H9 (cell line): ENCODE measurements around the gene KCNIP3. TPM values are rescaled to one million over a fixed set of nuclear protein-coding genes. Genes with fewer than 3 reads are reported as not detected.

ENCODE experiments used
- DNase-seq: peaks from one replicate; pipeline ENCODE4 v3.0.0-alpha.2; 2017
- H2AFZ ChIP-seq: one replicate; pipeline ENCODE4 v1.6.1; 2013; ENCODE audit warnings: mild to moderate bottlenecking, low read length, control low read depth, moderate library complexity
- H2AK5ac ChIP-seq: 2 replicates; pipeline ENCODE4 v1.6.1; 2013; ENCODE audit warnings: low read length, control low read depth, mixed read lengths; ENCODE audit not compliant: insufficient read length
- H2BK120ac ChIP-seq: one replicate; pipeline ENCODE4 v1.6.1; 2013; ENCODE audit warnings: low read depth, mild to moderate bottlenecking, low read length, control low read depth, inconsistent platforms; ENCODE audit not compliant: poor library complexity, severe bottlenecking
- H2BK12ac ChIP-seq: 2 replicates; pipeline ENCODE4 v1.6.1; 2013; ENCODE audit warnings: low read length, control low read depth, mixed read lengths, low read depth; ENCODE audit not compliant: insufficient read length
- H2BK15ac ChIP-seq: 2 replicates; pipeline ENCODE4 v1.6.1; 2013; ENCODE audit warnings: low read depth, low read length, control low read depth
- H2BK20ac ChIP-seq: one replicate; pipeline ENCODE4 v1.6.1; 2013; ENCODE audit warnings: low read depth, mild to moderate bottlenecking, low read length, control low read depth, inconsistent platforms; ENCODE audit not compliant: poor library complexity, severe bottlenecking
- H2BK5ac ChIP-seq: 2 replicates; pipeline ENCODE4 v1.6.1; 2013; ENCODE audit warnings: low read length, control low read depth, mixed read lengths; ENCODE audit not compliant: insufficient read length
- H3K14ac ChIP-seq: 2 replicates; pipeline ENCODE4 v1.6.1; 2013; ENCODE audit warnings: low read length, control low read depth; ENCODE audit not compliant: insufficient read depth
- H3K18ac ChIP-seq: 2 replicates; pipeline ENCODE4 v1.6.1; 2013; ENCODE audit warnings: low read depth, mild to moderate bottlenecking, mixed read lengths, low read length, control low read depth; ENCODE audit not compliant: insufficient read length
- H3K23ac ChIP-seq: 2 replicates; pipeline ENCODE4 v1.6.1; 2013; ENCODE audit warnings: low read length, control low read depth, mixed read lengths, low read depth; ENCODE audit not compliant: insufficient read length
- H3K23me2 ChIP-seq: 2 replicates; pipeline ENCODE4 v1.6.1; 2013; ENCODE audit warnings: low read depth, mild to moderate bottlenecking, mixed read lengths, low read length, control low read depth; ENCODE audit not compliant: insufficient read length, poor library complexity, severe bottlenecking
- H3K27ac ChIP-seq: 2 replicates; pipeline ENCODE4 v1.5.1; 2013; ENCODE audit warnings: low read length, control low read depth, mixed read lengths, low read depth; ENCODE audit not compliant: insufficient read length
- H3K27me3 ChIP-seq: 2 replicates; pipeline ENCODE4 v1.6.1; 2013; ENCODE audit warnings: low read length, control low read depth, inconsistent platforms; ENCODE audit not compliant: insufficient read depth
- H3K4ac ChIP-seq: 2 replicates; pipeline ENCODE4 v1.6.1; 2013; ENCODE audit warnings: low read depth, mild to moderate bottlenecking, control low read depth, inconsistent platforms, low read length, moderate library complexity
- H3K4me1 ChIP-seq: 2 replicates; pipeline ENCODE4 v1.6.1; 2013; ENCODE audit warnings: low read length, control low read depth, inconsistent platforms; ENCODE audit not compliant: insufficient read depth
- H3K4me2 ChIP-seq: 2 replicates; pipeline ENCODE4 v1.6.1; 2013; ENCODE audit warnings: low read length, control low read depth, mixed read lengths; ENCODE audit not compliant: insufficient read length, insufficient read depth
- H3K56ac ChIP-seq: 2 replicates; pipeline ENCODE4 v1.6.1; 2013; ENCODE audit warnings: low read depth, mild to moderate bottlenecking, mixed read lengths, low read length, control low read depth; ENCODE audit not compliant: insufficient read length
- H3K79me1 ChIP-seq: 2 replicates; pipeline ENCODE4 v1.6.1; 2013; ENCODE audit warnings: low read depth, mild to moderate bottlenecking, moderate library complexity, low read length, control low read depth, inconsistent platforms; ENCODE audit not compliant: insufficient read depth, poor library complexity, severe bottlenecking
- H3K79me2 ChIP-seq: 2 replicates; pipeline ENCODE4 v1.6.1; 2013; ENCODE audit warnings: low read length, control low read depth, inconsistent platforms; ENCODE audit not compliant: insufficient read depth
- H3K9ac ChIP-seq: 2 replicates; pipeline ENCODE4 v1.6.1; 2013; ENCODE audit warnings: low read length, control low read depth, mixed read lengths; ENCODE audit not compliant: insufficient read length; ENCODE audit errors: extremely low read depth
- H3K9me3 ChIP-seq: one replicate; pipeline ENCODE4 v1.6.1; 2013; ENCODE audit warnings: low read depth, low read length, inconsistent platforms; ENCODE audit not compliant: control insufficient read depth
- H3T11ph ChIP-seq: one replicate; pipeline ENCODE4 v1.6.1; 2013; ENCODE audit warnings: mild to moderate bottlenecking, low read length, control low read depth, inconsistent platforms
- H4K20me1 ChIP-seq: one replicate; pipeline ENCODE4 v1.6.1; 2013; ENCODE audit not compliant: control insufficient read depth, insufficient read length, insufficient read depth
- H4K5ac ChIP-seq: 2 replicates; pipeline ENCODE4 v1.6.1; 2013; ENCODE audit warnings: low read depth, mild to moderate bottlenecking, mixed read lengths, low read length, control low read depth; ENCODE audit not compliant: insufficient read length
- H4K8ac ChIP-seq: replicated peaks from 2 replicates; pipeline ENCODE4 v1.6.1; 2013; ENCODE audit warnings: low read length, control low read depth, mixed read lengths, low read depth; ENCODE audit not compliant: insufficient read length
- H4K91ac ChIP-seq: 2 replicates; pipeline ENCODE4 v1.6.1; 2013; ENCODE audit warnings: low read depth, mild to moderate bottlenecking, moderate library complexity, mixed read lengths, low read length, control low read depth; ENCODE audit not compliant: insufficient read length
- H3K27ac Mint-ChIP-seq, 3 experiments: 2 replicates in 2 of 3; 3 replicates in 1 of 3; pipeline ENCODE4 v1.8.0; 2020 to 2021; ENCODE audit warnings: mixed read lengths in 3 of 3, mild to moderate bottlenecking in 1 of 3, moderate library complexity in 1 of 3
- H3K27me3 Mint-ChIP-seq: 2 replicates; pipeline ENCODE4 v1.8.0; 2021; ENCODE audit warnings: low read depth, mild to moderate bottlenecking, moderate library complexity, mixed read lengths
- H3K36me3 Mint-ChIP-seq, 3 experiments: 2 replicates in 2 of 3; 3 replicates in 1 of 3; pipeline ENCODE4 v1.8.0; 2020 to 2021; ENCODE audit warnings: low read depth in 3 of 3, mixed read lengths in 3 of 3; ENCODE audit not compliant: insufficient read depth in 1 of 3
- H3K4me1 Mint-ChIP-seq, 2 experiments: 2 replicates each; pipeline ENCODE4 v1.8.0; 2020; ENCODE audit warnings: mixed read lengths in 2 of 2
- H3K4me3 Mint-ChIP-seq, 2 experiments: 2 replicates in 1 of 2; 3 replicates in 1 of 2; pipeline ENCODE4 v1.8.0; 2020 to 2021; ENCODE audit warnings: mild to moderate bottlenecking in 2 of 2, mixed read lengths in 2 of 2, moderate library complexity in 1 of 2
- H3K9me3 Mint-ChIP-seq, 2 experiments: 2 replicates in 1 of 2; 3 replicates in 1 of 2; pipeline ENCODE4 v1.8.0; 2020; ENCODE audit warnings: mild to moderate bottlenecking in 2 of 2, mixed read lengths in 2 of 2, moderate library complexity in 1 of 2
- CTCF ChIP-seq: fragments of 200-600 bp; sonication (generic); conservative IDR thresholded peaks from 3 replicates; pipeline ENCODE4 v1.8.0; 2021; ENCODE audit warnings: antibody characterized with exemption, mild to moderate bottlenecking
- WGBS: extraction: QIAGEN DNeasy Blood & Tissue Kit; methylation state at CpG from one replicate; pipeline ENCODE4 v1.1.7; 2013; ENCODE audit warnings: missing lambda C conversion rate, low lambda C conversion rate, mixed read lengths; ENCODE audit not compliant: insufficient read length; ENCODE audit errors: extremely low coverage; 5-methylcytosine and 5-hydroxymethylcytosine counted together
- total RNA-seq: library from RNA; stranded (reverse); gene quantifications from 2 replicates; pipeline ENCODE4 v1.2.1, GENCODE V29; 2021

Gene KCNIP3
- total RNA-seq, 1 experiment from 2014 or later, result 1.5 TPM

- no peak overlapping the region for H2BK20ac ChIP-seq
- H3K79me2 ChIP-seq, result no peaks in the 10 kb centered on the region
- H2BK12ac ChIP-seq, result no peak overlapping the region
- Mint-ChIP-seq H3K4me1 (peaks cover 2 to 6% of the 10 kb centered on the region in 2 experiments; a peak in 2 of 4 replicates), H3K36me3 (no peaks in the 10 kb centered on the region), H3K4me3 (no peak overlapping the region), H3K9me3 (no peaks in the 10 kb centered on the region), H3K27me3 (peaks cover 31% of the 10 kb centered on the region), H3K27ac (no peak overlapping the region; a peak in 1 of 7 replicates)
- H4K5ac ChIP-seq, result no peak overlapping the region
- H2BK120ac ChIP-seq, result no peak overlapping the region
- no peak overlapping the region for H2BK15ac ChIP-seq
- no peak overlapping the region for H2AFZ ChIP-seq
- no peak for DNase-seq
- no peaks in the 10 kb centered on the region for H3K4me1 ChIP-seq
- H3K4ac ChIP-seq, result no peak overlapping the region
- H4K91ac ChIP-seq, result no peak overlapping the region
- no CpG with 5 or more reads among the region's 6 CpGs for WGBS
- no peak overlapping the region for H3K18ac ChIP-seq
- H3K56ac ChIP-seq, result no peak overlapping the region
- H4K8ac ChIP-seq, result no peak overlapping the region
- no peak overlapping the region for H3T11ph ChIP-seq
- H3K4me2 ChIP-seq, result no peak overlapping the region
- no peak for TF ChIP-seq CTCF
- no peaks in the 10 kb centered on the region for H3K23me2 ChIP-seq
- H3K14ac ChIP-seq, result no peak overlapping the region
- no peak overlapping the region for H2AK5ac ChIP-seq
- H3K27ac ChIP-seq, result no peak overlapping the region
- H3K79me1 ChIP-seq, result no peaks in the 10 kb centered on the region
- H3K23ac ChIP-seq, result no peak overlapping the region
- no peaks in the 10 kb centered on the region for H3K9me3 ChIP-seq
- H4K20me1 ChIP-seq, result no peaks in the 10 kb centered on the region
- H3K9ac ChIP-seq, result no peak overlapping the region
- no peaks in the 10 kb centered on the region for H3K27me3 ChIP-seq
- H2BK5ac ChIP-seq, result no peak overlapping the region
Measured at GRCh38 chr2:95386031-95386430, 88.9 kb downstream of the KCNIP3 start.
